A549 (cell line): ENCODE results near the gene CTRB2. TPM values are rescaled to one million over a fixed set of nuclear protein-coding genes. Genes with fewer than 3 reads are reported as not detected.

Experiments used
- ATAC-seq, 2 experiments: fragments of 200-7000 bp in 1 of 2; fragments of >200 bp in 1 of 2; cut with Nextera tagmentation in 1 of 2; cut with Tn5 transposase in 1 of 2; 3 replicates each; pipeline versions ENCODE4 v1.8.0 to v1.9.1; 2018 to 2020; ENCODE audit warnings: mild to moderate bottlenecking in 1 of 2, moderate library complexity in 1 of 2
- CTCF ChIA-PET: fragments of 300-600 bp; sonication (Branson Sonifier 250); formaldehyde crosslinking; extraction: SDS; loops from one replicate; lab custom pipeline; 2021; ENCODE audit warnings: antibody characterized with exemption, inconsistent platforms; lab: Yijun Ruan, JAX
- POLR2A ChIA-PET: fragments of 350-600 bp; formaldehyde crosslinking; extraction: SDS; loops from one replicate; lab custom pipeline; 2021; ENCODE audit warnings: antibody characterized with exemption, inconsistent platforms; lab: Yijun Ruan, JAX
- DNase-seq, 2 experiments: peaks; one replicate each; pipeline versions ENCODE4 v3.0.0 to v3.0.0-alpha.2; 2011 to 2016; ENCODE audit warnings: low read depth in 1 of 2, low spot score in 1 of 2
- FAIRE-seq: peaks from 2 replicates; lab custom pipeline; 2011; peaks lifted over from hg19 to GRCh38; lab: Jason Lieb, UNC
- H3K27ac ChIP-seq, 2 experiments: fragments of >200 bp; sonication (Bioruptor Twin); formaldehyde crosslinking; 3 replicates each; pipeline ENCODE4 v1.5.1; 2016 to 2017
- H3K4me1 ChIP-seq: fragments of >200 bp; sonication (Bioruptor Twin); formaldehyde crosslinking; 3 replicates; pipeline ENCODE4 v1.6.1; 2016
- H3K4me2 ChIP-seq: fragments of >200 bp; sonication (Bioruptor Twin); formaldehyde crosslinking; 3 replicates; pipeline ENCODE4 v1.6.1; 2016
- H3K4me3 ChIP-seq: fragments of >200 bp; sonication (Bioruptor Twin); formaldehyde crosslinking; 3 replicates; pipeline ENCODE4 v1.5.1; 2016
- H3K9me3 ChIP-seq: fragments of >200 bp; sonication (Bioruptor Twin); formaldehyde crosslinking; 3 replicates; pipeline ENCODE4 v1.6.1; 2016
- BHLHE40 ChIP-seq: IDR thresholded peaks from 2 replicates; pipeline ENCODE4 v1.6.1; 2012; ENCODE audit warnings: low read depth, low read length, inconsistent platforms
- CBX2 ChIP-seq: fragments of 200-600 bp; sonication (generic); IDR thresholded peaks from 2 replicates; pipeline ENCODE4 v1.6.1; 2016; ENCODE audit warnings: low read depth, mild to moderate bottlenecking, borderline replicate concordance
- CTCF ChIP-seq: fragments of >200 bp; sonication (Bioruptor Twin); formaldehyde crosslinking; IDR thresholded peaks from 3 replicates; pipeline ENCODE4 v1.5.1; 2016
- EP300 ChIP-seq, 2 experiments: fragments of >200 bp; sonication (Bioruptor Twin); formaldehyde crosslinking; IDR thresholded peaks; 2 replicates in 1 of 2; 3 replicates in 1 of 2; pipeline ENCODE4 v1.6.1; 2016 to 2017
- FOSL2 ChIP-seq, 2 experiments: fragments of 450-650 bp in 1 of 2; fragments of >200 bp in 1 of 2; sonication (Bioruptor Twin) in 1 of 2; formaldehyde crosslinking; IDR thresholded peaks; 2 replicates each; pipeline versions ENCODE4 v1.5.0 to v1.6.1; 2016 to 2020; ENCODE audit warnings: mild to moderate bottlenecking in 1 of 2, moderate library complexity in 1 of 2
- HEYL ChIP-seq: fragments of 250-450 bp; sonication (Bioruptor Pico); IDR thresholded peaks from 2 replicates; pipeline ENCODE4 v1.8.0; 2021; ENCODE audit warnings: mild to moderate bottlenecking, moderate library complexity
- HOXB5 ChIP-seq: fragments of 250-450 bp; sonication (Bioruptor Pico); IDR thresholded peaks from 2 replicates; pipeline ENCODE4 v1.5.0; 2020; ENCODE audit warnings: mild to moderate bottlenecking, moderate library complexity
- JUNB ChIP-seq: fragments of >200 bp; sonication (Bioruptor Twin); formaldehyde crosslinking; IDR thresholded peaks from 2 replicates; pipeline ENCODE4 v1.6.1; 2016
- KDM1A ChIP-seq: fragments of 200-600 bp; sonication (generic); IDR thresholded peaks from 2 replicates; pipeline ENCODE4 v1.6.1; 2016; ENCODE audit warnings: low read depth, mild to moderate bottlenecking
- KDM5A ChIP-seq: fragments of 200-600 bp; sonication (generic); IDR thresholded peaks from 2 replicates; pipeline ENCODE4 v1.6.1; 2016; ENCODE audit warnings: antibody characterized with exemption, mild to moderate bottlenecking
- MAZ ChIP-seq: fragments of 150-350 bp; IDR thresholded peaks from 2 replicates; pipeline ENCODE4 v1.6.1; 2014; ENCODE audit warnings: antibody characterized with exemption, low read depth, low read length, borderline replicate concordance
- NPAS2 ChIP-seq: fragments of 250-450 bp; sonication (Bioruptor Pico); IDR thresholded peaks from 2 replicates; pipeline ENCODE4 v1.8.0; 2022; ENCODE audit warnings: mild to moderate bottlenecking, moderate library complexity, borderline replicate concordance
- PHF8 ChIP-seq: fragments of 200-600 bp; sonication (generic); IDR thresholded peaks from 2 replicates; pipeline ENCODE4 v1.6.1; 2016; ENCODE audit warnings: low read depth, mild to moderate bottlenecking, antibody characterized with exemption, moderate library complexity, borderline replicate concordance
- POLR2AphosphoS2 ChIP-seq: conservative IDR thresholded peaks from 2 replicates; pipeline ENCODE4 v1.6.1; 2012; ENCODE audit warnings: low read length, improper control_type of control experiment, inconsistent platforms
- RNF2 ChIP-seq: fragments of 200-600 bp; sonication (generic); IDR thresholded peaks from 2 replicates; pipeline ENCODE4 v1.6.1; 2016; ENCODE audit warnings: low read depth, mild to moderate bottlenecking, antibody characterized with exemption, moderate library complexity, borderline replicate concordance
- SMC3 ChIP-seq: fragments of >200 bp; sonication (Bioruptor Twin); formaldehyde crosslinking; IDR thresholded peaks from 3 replicates; pipeline ENCODE4 v1.6.1; 2018; ENCODE audit warnings: inconsistent platforms
- SREBF2 ChIP-seq: fragments of 450-650 bp; IDR thresholded peaks from 2 replicates; pipeline ENCODE4 v1.6.1; 2014; ENCODE audit warnings: mild to moderate bottlenecking, moderate library complexity
- TP53 ChIP-seq: fragments of 250-450 bp; sonication (Bioruptor Pico); IDR thresholded peaks from 2 replicates; pipeline ENCODE4 v1.5.0; 2021; ENCODE audit warnings: mild to moderate bottlenecking, moderate library complexity
- USF2 ChIP-seq: fragments of 450-650 bp; IDR thresholded peaks from 2 replicates; pipeline ENCODE4 v1.6.1; 2014; ENCODE audit warnings: antibody characterized with exemption
- ZFP36 ChIP-seq: fragments of 450-650 bp; IDR thresholded peaks from 2 replicates; pipeline ENCODE4 v1.6.1; 2014; ENCODE audit warnings: borderline replicate concordance; ENCODE audit not compliant: partially characterized antibody
- ZNF302 ChIP-seq: fragments of 250-450 bp; sonication (Bioruptor Pico); IDR thresholded peaks from 2 replicates; pipeline ENCODE4 v1.9.0; 2021; ENCODE audit warnings: inconsistent platforms, mild to moderate bottlenecking, moderate library complexity
- ZSCAN20 ChIP-seq: fragments of 250-450 bp; sonication (Bioruptor Pico); IDR thresholded peaks from 2 replicates; pipeline ENCODE4 v1.8.0; 2022; ENCODE audit warnings: mild to moderate bottlenecking, moderate library complexity
- WGBS: methylation state at CpG from one replicate; pipeline ENCODE4 v1.1.6; 2017; ENCODE audit errors: missing lambda C conversion rate; 5-methylcytosine and 5-hydroxymethylcytosine counted together
- polyA plus RNA-seq, 4 experiments: library from polyadenylated mRNA; depleted of rRNA in 3 of 4; stranded (reverse); fragments of >200 nt; fragmentation: RNase III in 1 of 4; extraction: RNeasy Plus Mini Kit Qiagen cat#74134 plus additional on column Dnase treatment in 1 of 4; gene quantifications; 2 replicates in 3 of 4; 3 replicates in 1 of 4; pipeline ENCODE4 v1.2.3, GENCODE V29; 2011 to 2017
- TF ChIP-seq, protein P1 (sequence below): IDR thresholded peaks from 2 replicates; pipeline ENCODE4 v1.6.1; 2012; ENCODE audit warnings: low read depth, borderline replicate concordance
- TF ChIP-seq, protein P2 (sequence below): IDR thresholded peaks from 2 replicates; pipeline ENCODE4 v1.6.1; 2012
- TF ChIP-seq, protein P3 (sequence below): fragments of 250-450 bp; sonication (Bioruptor Pico); IDR thresholded peaks from 2 replicates; pipeline ENCODE4 v1.5.0; 2020; ENCODE audit warnings: low read depth, mild to moderate bottlenecking, moderate library complexity
- TF ChIP-seq, protein P4 (sequence below): fragments of >200 bp; sonication (Bioruptor Twin); formaldehyde crosslinking; IDR thresholded peaks from 3 replicates; pipeline ENCODE4 v1.6.1; 2016
- TF ChIP-seq, protein P5 (sequence below): fragments of >200 bp; sonication (Bioruptor Twin); formaldehyde crosslinking; IDR thresholded peaks from 2 replicates; pipeline ENCODE4 v1.6.1; 2016

Gene CTRB2
- polyA plus RNA-seq, 2 of the 4 experiments (the other 2 are of a cell fraction) = not detected

GRCh38 chr16:75219838-75220237, 12.9 kb upstream of the CTRB2 start:
- H3K4me1 ChIP-seq = no peaks in the 10 kb centered on the region
- H3K4me2 ChIP-seq = no peak overlapping the region
- TF ChIP-seq HOXB5 (CRISPR knock-in tag) (no peak), KDM1A (no peak), ZNF302 (CRISPR knock-in tag) (no peak), FOSL2 (IDR thresholded peaks at IDR 0.05) (no peak), FOSL2 (CRISPR knock-in tag; IDR thresholded peaks at IDR 0.05) (no peak), CBX2 (no peak), POLR2AphosphoS2 (no peak), HEYL (CRISPR knock-in tag) (no peak), SMC3 (no peak), ZFP36 (no peak), NPAS2 (no peak), EP300 (IDR thresholded peaks at IDR 0.05) (no peak), JUNB (no peak), BHLHE40 (no peak), KDM5A (no peak), TP53 (CRISPR knock-in tag) (no peak)
- TF ChIP-seq, protein P1, sequence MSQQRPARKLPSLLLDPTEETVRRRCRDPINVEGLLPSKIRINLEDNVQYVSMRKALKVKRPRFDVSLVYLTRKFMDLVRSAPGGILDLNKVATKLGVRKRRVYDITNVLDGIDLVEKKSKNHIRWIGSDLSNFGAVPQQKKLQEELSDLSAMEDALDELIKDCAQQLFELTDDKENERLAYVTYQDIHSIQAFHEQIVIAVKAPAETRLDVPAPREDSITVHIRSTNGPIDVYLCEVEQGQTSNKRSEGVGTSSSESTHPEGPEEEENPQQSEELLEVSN = no peak
- TF ChIP-seq, protein P2, sequence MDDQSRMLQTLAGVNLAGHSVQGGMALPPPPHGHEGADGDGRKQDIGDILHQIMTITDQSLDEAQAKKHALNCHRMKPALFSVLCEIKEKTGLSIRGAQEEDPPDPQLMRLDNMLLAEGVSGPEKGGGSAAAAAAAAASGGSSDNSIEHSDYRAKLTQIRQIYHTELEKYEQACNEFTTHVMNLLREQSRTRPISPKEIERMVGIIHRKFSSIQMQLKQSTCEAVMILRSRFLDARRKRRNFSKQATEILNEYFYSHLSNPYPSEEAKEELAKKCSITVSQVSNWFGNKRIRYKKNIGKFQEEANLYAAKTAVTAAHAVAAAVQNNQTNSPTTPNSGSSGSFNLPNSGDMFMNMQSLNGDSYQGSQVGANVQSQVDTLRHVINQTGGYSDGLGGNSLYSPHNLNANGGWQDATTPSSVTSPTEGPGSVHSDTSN = no peak
- no peaks in the 10 kb centered on the region for H3K9me3 ChIP-seq
- no peak overlapping the region for H3K4me3 ChIP-seq
- ChIA-PET CTCF (interaction anchor here (1.0 to 6.5 kb wide), 4 partner anchors 14 to 182 kb away, joined by 3 to 36 read pairs (median 16); no protein-coding TSS in a partner anchor), POLR2A (interaction anchor here (0.5 kb wide), 1 partner anchor 198 kb away, joined by 5 read pairs; no protein-coding TSS in a partner anchor)
- no peak overlapping the region for H3K27ac ChIP-seq
- DNase-seq (no peak), ATAC-seq (no peak), FAIRE-seq (no peak)
- WGBS = 81% methylated on average over 5 of the region's 5 CpGs

DNA sequence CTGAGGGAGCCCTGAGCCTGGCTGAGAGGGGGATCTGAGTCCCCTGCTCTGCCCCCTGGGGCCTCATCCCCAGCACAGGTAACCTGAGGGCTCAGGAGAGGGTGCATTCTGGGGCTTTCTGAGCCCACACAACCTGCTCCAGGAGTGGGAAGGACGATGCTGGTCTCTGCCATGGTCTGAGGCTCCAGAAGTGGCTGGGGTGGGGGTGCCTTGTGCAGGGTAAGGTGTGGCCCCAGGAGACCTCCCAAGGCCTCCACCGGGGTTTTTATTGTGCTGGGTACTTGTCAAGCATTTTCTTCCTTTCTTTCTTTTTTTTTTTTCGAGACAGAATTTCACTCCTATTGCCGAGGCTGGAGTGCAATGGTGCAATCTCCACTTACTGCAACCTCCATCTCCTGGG, 12.1 kb upstream of the CTRB2 start:
- no peak overlapping the region for H3K27ac ChIP-seq

More for the DNA sequence above, 12.1 kb upstream of the CTRB2 start:
- Histone ChIP-seq H3K4me1 (no peaks in the 10 kb centered on the region), H3K4me3 (no peak overlapping the region), H3K4me2 (no peak overlapping the region), H3K9me3 (no peaks in the 10 kb centered on the region)
- no peak for ATAC-seq
- DNase-seq = no peak
- ChIA-PET POLR2A (interaction anchor here (0.5 kb wide), 1 partner anchor 199 kb away, joined by 5 read pairs; no protein-coding TSS in a partner anchor), CTCF (interaction anchor here (5.4 to 6.5 kb wide), 2 partner anchors 14 to 20 kb away, joined by 25 to 36 read pairs; no protein-coding TSS in a partner anchor)
- 65% methylated on average over 4 of the region's 4 CpGs for WGBS
- no peak for FAIRE-seq
- TF ChIP-seq BHLHE40 = no peak
- TF ChIP-seq, protein P3, sequence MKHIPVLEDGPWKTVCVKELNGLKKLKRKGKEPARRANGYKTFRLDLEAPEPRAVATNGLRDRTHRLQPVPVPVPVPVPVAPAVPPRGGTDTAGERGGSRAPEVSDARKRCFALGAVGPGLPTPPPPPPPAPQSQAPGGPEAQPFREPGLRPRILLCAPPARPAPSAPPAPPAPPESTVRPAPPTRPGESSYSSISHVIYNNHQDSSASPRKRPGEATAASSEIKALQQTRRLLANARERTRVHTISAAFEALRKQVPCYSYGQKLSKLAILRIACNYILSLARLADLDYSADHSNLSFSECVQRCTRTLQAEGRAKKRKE (CRISPR knock-in tag) = no peak
- TF ChIP-seq, protein P4, sequence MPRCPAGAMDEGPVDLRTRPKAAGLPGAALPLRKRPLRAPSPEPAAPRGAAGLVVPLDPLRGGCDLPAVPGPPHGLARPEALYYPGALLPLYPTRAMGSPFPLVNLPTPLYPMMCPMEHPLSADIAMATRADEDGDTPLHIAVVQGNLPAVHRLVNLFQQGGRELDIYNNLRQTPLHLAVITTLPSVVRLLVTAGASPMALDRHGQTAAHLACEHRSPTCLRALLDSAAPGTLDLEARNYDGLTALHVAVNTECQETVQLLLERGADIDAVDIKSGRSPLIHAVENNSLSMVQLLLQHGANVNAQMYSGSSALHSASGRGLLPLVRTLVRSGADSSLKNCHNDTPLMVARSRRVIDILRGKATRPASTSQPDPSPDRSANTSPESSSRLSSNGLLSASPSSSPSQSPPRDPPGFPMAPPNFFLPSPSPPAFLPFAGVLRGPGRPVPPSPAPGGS = no peak
- no peak for TF ChIP-seq CTCF
- no peak for TF ChIP-seq ZSCAN20 (CRISPR knock-in tag)
- TF ChIP-seq ZFP36 = no peak
- TF ChIP-seq USF2 = no peak
- TF ChIP-seq SMC3 = no peak
- no peak for TF ChIP-seq RNF2
- TF ChIP-seq, protein P1 = no peak
- no peak for TF ChIP-seq MAZ
- no peak for TF ChIP-seq PHF8
- TF ChIP-seq, protein P5, sequence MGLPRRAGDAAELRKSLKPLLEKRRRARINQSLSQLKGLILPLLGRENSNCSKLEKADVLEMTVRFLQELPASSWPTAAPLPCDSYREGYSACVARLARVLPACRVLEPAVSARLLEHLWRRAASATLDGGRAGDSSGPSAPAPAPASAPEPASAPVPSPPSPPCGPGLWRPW = no peak
- no peak for TF ChIP-seq SREBF2
